Fibroblast of lung (primary cell): ENCODE data around the gene ELL. TPM values are rescaled to one million over a fixed set of nuclear protein-coding genes. Genes with fewer than 3 reads are reported as not detected.

Experiments
- DNase-seq, 2 donors: peaks; one replicate each; pipeline versions ENCODE4 v3.0.0 to v3.0.0-alpha.2; 2010; ENCODE audit warnings: low read depth in 2 of 2
- H2AFZ ChIP-seq: 2 replicates; pipeline ENCODE4 v1.5.1; 2012; ENCODE audit warnings: low read length, control low read depth, inconsistent platforms
- H3K27ac ChIP-seq: 2 replicates; pipeline ENCODE4 v1.5.1; 2011; ENCODE audit warnings: low read length, control low read depth; ENCODE audit not compliant: insufficient read depth
- H3K27me3 ChIP-seq: 2 replicates; pipeline ENCODE4 v1.5.1; 2011; ENCODE audit warnings: mild to moderate bottlenecking, low read length; ENCODE audit not compliant: control insufficient read depth, insufficient read depth
- H3K36me3 ChIP-seq: 2 replicates; pipeline ENCODE4 v1.5.1; 2011; ENCODE audit warnings: low read length; ENCODE audit not compliant: control insufficient read depth, insufficient read depth
- H3K4me1 ChIP-seq: 2 replicates; pipeline ENCODE4 v1.5.1; 2011; ENCODE audit warnings: low read length; ENCODE audit not compliant: control insufficient read depth, insufficient read depth; ENCODE audit errors: extremely low read depth
- H3K4me2 ChIP-seq: 2 replicates; pipeline ENCODE4 v1.5.1; 2011; ENCODE audit warnings: low read length, control low read depth; ENCODE audit not compliant: insufficient read depth; ENCODE audit errors: extremely low read depth
- H3K4me3 ChIP-seq, 4 experiments: fragments of 200-600 bp in 1 of 4; sonication (generic) in 1 of 4; replicated peaks in 1 of 4; 2 replicates each; pipeline ENCODE4 v1.5.1; 2011 to 2016; ENCODE audit warnings: low read length in 4 of 4, low read depth in 3 of 4, mild to moderate bottlenecking in 3 of 4, control low read depth in 2 of 4, inconsistent platforms in 1 of 4, mixed read lengths in 1 of 4; ENCODE audit not compliant: insufficient read depth in 1 of 4; ENCODE audit errors: control extremely low read depth in 1 of 4
- H3K79me2 ChIP-seq: 2 replicates; pipeline ENCODE4 v1.5.1; 2012; ENCODE audit warnings: mild to moderate bottlenecking, low read length, inconsistent platforms; ENCODE audit not compliant: control insufficient read depth, insufficient read depth
- H3K9ac ChIP-seq: 2 replicates; pipeline ENCODE4 v1.5.1; 2011; ENCODE audit warnings: mild to moderate bottlenecking, low read length, control low read depth; ENCODE audit not compliant: insufficient read depth
- H3K9me3 ChIP-seq: 2 replicates; pipeline ENCODE4 v1.5.1; 2012; ENCODE audit warnings: low read depth, low read length; ENCODE audit not compliant: control insufficient read depth, insufficient read depth
- H4K20me1 ChIP-seq: 2 replicates; pipeline ENCODE4 v1.5.1; 2011; ENCODE audit warnings: low read length; ENCODE audit not compliant: control insufficient read depth, insufficient read depth; ENCODE audit errors: extremely low read depth
- CTCF ChIP-seq, 2 donors: IDR thresholded peaks in 1 of 2; conservative IDR thresholded peaks in 1 of 2; 1 replicate in 1 of 2; 2 replicates in 1 of 2; pipeline ENCODE4 v1.5.1; 2011 to 2012; ENCODE audit warnings: low read length in 2 of 2, control low read depth in 1 of 2, inconsistent platforms in 1 of 2, low read depth in 1 of 2, mild to moderate bottlenecking in 1 of 2
- EZH2 ChIP-seq: IDR thresholded peaks from 2 replicates; pipeline ENCODE4 v1.5.1; 2012; ENCODE audit warnings: low read length, control low read depth, mild to moderate bottlenecking; ENCODE audit errors: missing control alignments
- polyA plus RNA-seq, 2 donors: library from polyadenylated mRNA; depleted of rRNA in 1 of 2; stranded (reverse) in 1 of 2; unstranded in 1 of 2; fragments of >200 nt; gene quantifications; 2 replicates each; pipeline ENCODE4 v1.2.1, GENCODE V29; 2011 to 2012; ENCODE audit warnings: missing spikeins in 1 of 2
- total RNA-seq: library from RNA; depleted of rRNA; stranded (reverse); fragments of >200 nt; gene quantifications from 2 replicates; pipeline ENCODE4 v1.2.1, GENCODE V29; 2014

ELL gene
- total and polyA plus RNA-seq, 2 donors (not counting 1 experiment from before 2014, with no cell fraction given), result 4.4 to 18.7 TPM

GRCh38 chr19:18432275-18433014 lies 89.4 kb downstream of the ELL start:
- H3K36me3 ChIP-seq, result peaks cover 21% of the 10 kb centered on the region
- H3K27ac ChIP-seq, result no peak overlapping the region
- H3K79me2 ChIP-seq, result peaks cover 6% of the 10 kb centered on the region
- no peak overlapping the region for H3K4me2 ChIP-seq
- H2AFZ ChIP-seq, result no peak overlapping the region
- no peaks in the 10 kb centered on the region for H3K9me3 ChIP-seq
- no peak overlapping the region for H3K9ac ChIP-seq
- peak overlapping the region in 2 of 4 experiments; percentile 13 to 42 for H3K4me3 ChIP-seq
- TF ChIP-seq EZH2 (no peak), CTCF (conservative IDR thresholded peaks at IDR 0.05 in 1 of 2, IDR thresholded peaks at IDR 0.05 in 1 of 2; ENCODE audit: low read depth in 1 of 2, low read length in 2 of 2) (no peak)
- H3K27me3 ChIP-seq, result no peaks in the 10 kb centered on the region
- H4K20me1 ChIP-seq, result no peaks in the 10 kb centered on the region
- no peak for DNase-seq
- peaks cover 17% of the 10 kb centered on the region for H3K4me1 ChIP-seq

GRCh38 chr19:18431351-18432197 lies 90.3 kb downstream of the ELL start:
- Histone ChIP-seq H3K4me3 (no peak overlapping the region), H3K9me3 (no peaks in the 10 kb centered on the region), H3K27ac (no peak overlapping the region), H3K79me2 (peaks cover 14% of the 10 kb centered on the region), H4K20me1 (no peaks in the 10 kb centered on the region), H3K36me3 (peaks cover 21% of the 10 kb centered on the region), H3K4me1 (peaks cover 23% of the 10 kb centered on the region), H3K4me2 (no peak overlapping the region), H3K9ac (no peak overlapping the region), H3K27me3 (no peaks in the 10 kb centered on the region), H2AFZ (no peak overlapping the region)
- no peak for DNase-seq
- TF ChIP-seq CTCF (conservative IDR thresholded peaks at IDR 0.05 in 1 of 2, IDR thresholded peaks at IDR 0.05 in 1 of 2; ENCODE audit: low read depth in 1 of 2, low read length in 2 of 2) (no peak), EZH2 (no peak)

GRCh38 chr19:18430417-18431144 lies 91.3 kb downstream of the ELL start:
- Histone ChIP-seq H3K36me3 (peaks cover 15% of the 10 kb centered on the region), H3K4me1 (peaks cover 30% of the 10 kb centered on the region), H3K27ac (no peak overlapping the region), H3K4me2 (no peak overlapping the region), H2AFZ (no peak overlapping the region), H3K9ac (no peak overlapping the region), H3K9me3 (no peaks in the 10 kb centered on the region), H3K79me2 (peaks cover 19% of the 10 kb centered on the region), H4K20me1 (no peaks in the 10 kb centered on the region), H3K27me3 (no peaks in the 10 kb centered on the region), H3K4me3 (no peak overlapping the region)
- TF ChIP-seq CTCF (conservative IDR thresholded peaks at IDR 0.05 in 1 of 2, IDR thresholded peaks at IDR 0.05 in 1 of 2; ENCODE audit: low read depth in 1 of 2, low read length in 2 of 2) (no peak), EZH2 (no peak)
- no peak for DNase-seq
